ENCODE measurements around the gene CISTR.

DNA sequence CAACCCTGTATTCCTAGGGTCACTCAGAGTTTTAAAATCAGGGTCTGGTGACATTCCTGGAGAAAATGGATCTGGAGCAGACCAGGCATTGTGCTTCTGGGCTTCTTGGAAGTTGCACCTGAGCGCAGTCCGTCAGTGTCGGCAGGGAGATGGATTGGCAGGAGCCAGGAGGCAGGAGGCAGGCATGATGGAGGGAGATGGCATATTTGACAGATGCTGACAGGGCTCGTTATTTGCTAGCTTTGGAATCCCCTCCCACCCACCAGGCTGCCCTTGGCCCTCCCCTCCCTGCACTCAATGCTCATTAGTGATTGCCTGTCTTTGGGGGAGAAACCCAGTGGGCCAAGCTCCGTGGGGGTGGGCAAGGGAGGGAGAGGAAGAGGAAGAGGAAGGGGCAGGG, 4.7 kb downstream of the CISTR start:
- TF ChIP-seq, protein P1, sequence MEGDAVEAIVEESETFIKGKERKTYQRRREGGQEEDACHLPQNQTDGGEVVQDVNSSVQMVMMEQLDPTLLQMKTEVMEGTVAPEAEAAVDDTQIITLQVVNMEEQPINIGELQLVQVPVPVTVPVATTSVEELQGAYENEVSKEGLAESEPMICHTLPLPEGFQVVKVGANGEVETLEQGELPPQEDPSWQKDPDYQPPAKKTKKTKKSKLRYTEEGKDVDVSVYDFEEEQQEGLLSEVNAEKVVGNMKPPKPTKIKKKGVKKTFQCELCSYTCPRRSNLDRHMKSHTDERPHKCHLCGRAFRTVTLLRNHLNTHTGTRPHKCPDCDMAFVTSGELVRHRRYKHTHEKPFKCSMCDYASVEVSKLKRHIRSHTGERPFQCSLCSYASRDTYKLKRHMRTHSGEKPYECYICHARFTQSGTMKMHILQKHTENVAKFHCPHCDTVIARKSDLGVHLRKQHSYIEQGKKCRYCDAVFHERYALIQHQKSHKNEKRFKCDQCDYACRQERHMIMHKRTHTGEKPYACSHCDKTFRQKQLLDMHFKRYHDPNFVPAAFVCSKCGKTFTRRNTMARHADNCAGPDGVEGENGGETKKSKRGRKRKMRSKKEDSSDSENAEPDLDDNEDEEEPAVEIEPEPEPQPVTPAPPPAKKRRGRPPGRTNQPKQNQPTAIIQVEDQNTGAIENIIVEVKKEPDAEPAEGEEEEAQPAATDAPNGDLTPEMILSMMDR (IDR thresholded peaks at IDR 0.05): no peak
- no peak for TF ChIP-seq POLR2A (IDR thresholded peaks at IDR 0.05)

Data from gastroesophageal sphincter (tissue), 3 donors.